GM12874 (cell line): ENCODE results near the gene KRT77.

Experiments
- TF ChIP-seq, protein P1 (sequence below): IDR thresholded peaks from 2 replicates; pipeline ENCODE4 v1.5.1; 2011; ENCODE audit warnings: low read depth, mild to moderate bottlenecking, control low read depth, low read length, moderate library complexity; ENCODE audit not compliant: insufficient read depth

Gene KRT77

DNA sequence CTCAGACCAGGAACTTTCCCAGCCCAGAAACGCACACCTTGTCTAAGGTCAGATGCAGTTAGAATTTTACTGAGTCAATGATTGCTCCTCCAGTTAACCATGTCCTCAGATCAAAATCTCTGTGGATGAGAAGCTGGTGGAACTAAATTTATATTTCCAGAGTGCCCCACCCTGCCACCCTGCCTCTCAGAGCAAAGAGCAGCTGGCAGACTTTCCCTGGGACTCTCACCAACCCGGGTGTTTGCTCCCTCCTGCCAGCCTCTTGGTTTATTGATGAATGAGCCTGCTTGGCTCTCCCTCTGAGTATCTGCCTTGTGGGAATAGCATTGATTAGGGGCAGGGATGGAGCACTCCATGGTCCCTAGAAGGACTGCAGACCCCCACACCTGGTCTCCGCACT lies 17.3 kb downstream of the KRT77 start:
- TF ChIP-seq, protein P1, sequence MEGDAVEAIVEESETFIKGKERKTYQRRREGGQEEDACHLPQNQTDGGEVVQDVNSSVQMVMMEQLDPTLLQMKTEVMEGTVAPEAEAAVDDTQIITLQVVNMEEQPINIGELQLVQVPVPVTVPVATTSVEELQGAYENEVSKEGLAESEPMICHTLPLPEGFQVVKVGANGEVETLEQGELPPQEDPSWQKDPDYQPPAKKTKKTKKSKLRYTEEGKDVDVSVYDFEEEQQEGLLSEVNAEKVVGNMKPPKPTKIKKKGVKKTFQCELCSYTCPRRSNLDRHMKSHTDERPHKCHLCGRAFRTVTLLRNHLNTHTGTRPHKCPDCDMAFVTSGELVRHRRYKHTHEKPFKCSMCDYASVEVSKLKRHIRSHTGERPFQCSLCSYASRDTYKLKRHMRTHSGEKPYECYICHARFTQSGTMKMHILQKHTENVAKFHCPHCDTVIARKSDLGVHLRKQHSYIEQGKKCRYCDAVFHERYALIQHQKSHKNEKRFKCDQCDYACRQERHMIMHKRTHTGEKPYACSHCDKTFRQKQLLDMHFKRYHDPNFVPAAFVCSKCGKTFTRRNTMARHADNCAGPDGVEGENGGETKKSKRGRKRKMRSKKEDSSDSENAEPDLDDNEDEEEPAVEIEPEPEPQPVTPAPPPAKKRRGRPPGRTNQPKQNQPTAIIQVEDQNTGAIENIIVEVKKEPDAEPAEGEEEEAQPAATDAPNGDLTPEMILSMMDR: no peak

DNA sequence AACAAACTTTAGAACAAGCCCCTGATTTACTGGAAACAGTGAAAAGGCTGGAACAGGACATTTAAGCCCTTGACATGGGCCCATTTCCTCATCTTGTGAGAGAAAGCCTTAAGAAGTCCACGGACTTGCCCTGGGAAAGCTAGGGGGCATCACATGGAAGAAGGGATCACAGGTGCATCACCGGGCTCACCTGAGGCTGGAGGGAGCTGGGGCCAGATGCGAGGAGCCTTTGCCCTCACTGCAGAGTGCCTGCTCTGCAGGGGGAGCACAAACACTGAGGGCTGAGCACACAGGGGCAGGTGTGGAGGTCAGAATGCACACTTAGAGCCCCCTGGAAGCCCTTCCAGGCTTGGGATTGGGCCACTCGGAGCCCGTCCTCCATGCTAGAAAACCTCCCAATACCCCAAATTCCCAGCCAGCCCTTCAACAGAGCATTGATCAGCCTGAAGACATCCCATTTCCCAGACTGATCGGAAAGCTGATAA lies 17.9 kb downstream of the KRT77 start:
- TF ChIP-seq, protein P1: no peak

DNA sequence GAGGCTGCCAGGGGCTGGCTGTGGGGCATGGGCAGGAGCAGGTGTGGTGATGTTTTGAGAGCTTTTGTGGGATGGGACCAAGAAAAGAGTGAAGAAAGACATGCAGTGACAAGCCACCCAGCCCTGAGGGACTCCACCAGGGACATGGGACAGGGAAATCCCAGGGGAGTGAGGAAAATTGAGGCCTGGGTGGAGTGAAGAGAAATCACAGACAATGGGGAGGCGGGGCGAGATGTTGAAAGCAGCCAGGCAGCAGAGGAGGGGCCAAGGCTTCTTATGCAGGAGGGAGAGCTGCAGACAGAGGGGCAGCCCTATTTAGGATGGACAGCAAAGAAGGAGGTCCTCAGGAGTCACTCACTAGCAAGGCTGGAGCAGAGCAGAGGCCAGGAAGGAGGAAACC lies 18.9 kb downstream of the KRT77 start:
- TF ChIP-seq, protein P1: no peak

DNA sequence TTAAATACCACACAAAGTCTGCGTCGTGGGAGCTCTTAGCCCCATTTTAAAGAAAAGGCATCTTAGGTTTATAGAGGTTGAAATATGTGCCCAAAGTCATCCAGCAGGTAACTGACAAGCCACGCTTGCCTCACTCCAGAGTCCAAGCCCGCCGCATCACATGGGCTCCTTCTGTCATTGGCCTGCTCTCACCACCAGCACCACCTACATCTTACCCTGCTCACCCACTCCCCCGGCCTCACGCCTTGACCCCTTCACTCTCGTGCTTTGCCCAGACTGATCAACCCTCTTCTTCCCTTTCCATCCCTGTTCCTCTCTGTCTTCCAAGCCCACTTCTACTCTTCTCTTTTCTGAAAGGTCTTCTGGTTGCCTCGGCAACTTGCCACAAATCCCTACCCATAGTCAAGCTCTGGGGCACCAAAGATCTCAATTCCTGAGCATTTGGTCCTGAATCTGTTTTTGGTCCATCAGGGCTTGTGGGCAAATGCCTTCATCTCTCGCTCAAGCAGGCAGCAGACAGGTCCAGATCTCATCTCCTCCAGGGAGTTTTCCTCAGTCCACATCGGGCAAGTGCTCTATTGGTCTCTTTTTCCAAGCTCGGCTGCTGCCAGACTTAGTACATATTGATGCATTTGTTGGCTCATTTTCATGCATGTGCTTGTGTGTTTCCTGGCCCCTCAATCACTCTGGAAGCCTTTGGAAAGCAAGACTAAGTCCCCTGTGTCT lies 19.6 kb downstream of the KRT77 start:
- TF ChIP-seq, protein P1: no peak

DNA sequence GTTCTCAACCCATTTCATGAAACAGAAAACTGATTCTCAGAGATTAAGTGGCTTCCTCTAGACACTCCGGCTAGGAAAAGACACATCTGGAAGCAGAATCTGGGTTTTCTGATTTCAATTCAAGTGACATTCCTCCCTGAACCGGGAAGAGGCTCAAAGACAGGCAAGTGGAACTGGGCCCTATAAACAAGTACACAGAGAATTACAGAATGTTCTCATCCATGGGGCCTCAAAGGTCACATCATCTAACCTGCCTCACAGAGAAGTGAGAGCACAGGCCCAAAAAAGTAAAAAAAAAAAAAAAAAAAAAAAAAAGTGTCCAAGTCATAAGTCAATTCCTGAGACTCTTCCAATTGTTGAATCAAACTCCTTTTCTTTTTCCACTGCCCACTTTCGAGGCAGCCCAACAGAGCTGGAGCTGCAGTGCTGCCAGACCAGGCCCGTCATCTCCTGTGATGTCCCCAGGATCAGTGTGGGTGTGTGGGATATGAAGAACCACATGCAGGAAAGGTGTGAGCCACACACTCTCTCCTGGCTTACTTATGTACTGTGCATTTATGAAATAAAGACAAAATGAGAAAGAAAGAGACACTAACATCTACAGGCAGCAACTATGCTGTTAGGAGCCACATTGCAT lies 20.3 kb downstream of the KRT77 start:
- TF ChIP-seq, protein P1: no peak

DNA sequence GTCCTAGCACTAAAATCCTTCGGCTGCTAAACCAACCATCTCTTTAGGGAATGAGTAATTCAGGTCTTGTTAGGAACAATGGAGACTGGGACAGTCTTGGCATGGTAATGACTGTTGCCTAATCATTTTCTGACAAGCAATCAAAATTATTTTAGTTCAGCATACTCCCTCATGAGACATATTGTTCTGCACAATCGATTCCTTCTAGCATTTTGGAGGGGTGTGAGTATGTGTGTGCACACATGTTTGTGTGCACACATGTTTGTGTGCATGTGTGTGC lies 21.0 kb downstream of the KRT77 start:
- TF ChIP-seq, protein P1: no peak

DNA sequence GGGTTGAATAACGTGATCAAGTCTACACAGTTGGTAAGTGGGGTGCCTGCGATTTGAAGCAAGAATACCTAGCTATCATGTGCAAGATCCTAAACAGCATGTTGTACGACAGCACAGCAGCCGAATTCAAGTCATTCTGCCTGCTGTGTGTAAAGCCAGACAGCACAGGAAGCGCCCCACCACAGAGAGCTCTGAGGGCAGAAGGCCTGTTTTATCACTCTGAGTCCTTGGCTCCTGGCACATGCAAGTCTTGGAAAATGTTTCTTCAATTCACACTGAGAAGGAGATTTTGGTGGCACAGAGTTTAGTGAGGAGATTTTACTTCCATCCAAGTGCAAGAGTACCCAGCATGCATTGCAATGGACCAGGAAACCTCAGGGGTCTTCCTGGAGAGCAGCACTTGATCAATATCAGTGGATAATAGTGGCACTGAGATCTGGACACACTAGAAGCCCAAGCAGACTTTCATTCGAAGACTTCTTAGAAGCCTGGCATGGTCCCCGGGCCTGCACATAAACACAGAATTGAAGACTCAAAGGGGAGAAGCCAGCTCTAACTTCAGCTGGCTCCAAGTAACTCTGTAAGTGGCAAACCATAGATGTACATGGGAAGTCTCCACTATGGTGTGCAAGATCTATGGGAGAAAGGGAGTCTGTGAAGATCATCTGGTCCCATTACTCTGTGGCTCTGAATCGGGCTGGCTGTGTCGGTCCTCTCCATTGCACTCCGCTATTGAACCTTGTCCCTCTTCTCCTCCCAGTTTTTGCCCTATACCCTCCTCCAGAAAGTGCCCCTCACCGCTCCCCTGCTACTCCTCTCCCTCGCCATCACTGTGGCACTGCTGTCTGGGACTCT lies 21.6 kb downstream of the KRT77 start:
- TF ChIP-seq, protein P1: no peak
